Measurements from ENCODE around the gene LRRC63. TPM values are rescaled to one million over a fixed set of nuclear protein-coding genes. Genes with fewer than 3 reads are reported as not detected.

LRRC63 gene
- polyA plus RNA-seq, 6 donors from 2014 or later, result not detected

Other genes starting within 250 kb of the LRRC63 start
- 10 to 100 TPM; 20.3 to 42.2 (median 29.0) TPM for gene ZC3H13, start 159.2 kb upstream of the LRRC63 start, polyA plus RNA-seq (ENCODE audit: low read depth in 6 of 6)
- gene CPB2, start 106.9 kb upstream of the LRRC63 start, polyA plus RNA-seq (ENCODE audit: low read depth in 6 of 6), result under 1 TPM in 1 of 6 donors, not detected in 5; 0.20 TPM
- gene LCP1, start 29.8 kb upstream of the LRRC63 start, polyA plus RNA-seq (ENCODE audit: low read depth in 6 of 6), result 1,000 to 10,000 TPM in 1 of 6 donors, 100 to 1,000 TPM in 5; 701 to 1,116 (median 814) TPM
- gene RUBCNL, start 175.3 kb downstream of the LRRC63 start, polyA plus RNA-seq (ENCODE audit: low read depth in 6 of 6), result 100 to 1,000 TPM; 102 to 156 (median 129) TPM

Measured in naive B cell (primary cell).